GM21786 (cell line): Measurements from ENCODE around the gene DIAPH3.

Experiments
- ATAC-seq: cut with Tn5 transposase; IDR thresholded peaks from one replicate; pipeline ENCODE4 v1.9.1; 2021; ENCODE audit not compliant: unreplicated experiment

The DIAPH3 gene

DNA sequence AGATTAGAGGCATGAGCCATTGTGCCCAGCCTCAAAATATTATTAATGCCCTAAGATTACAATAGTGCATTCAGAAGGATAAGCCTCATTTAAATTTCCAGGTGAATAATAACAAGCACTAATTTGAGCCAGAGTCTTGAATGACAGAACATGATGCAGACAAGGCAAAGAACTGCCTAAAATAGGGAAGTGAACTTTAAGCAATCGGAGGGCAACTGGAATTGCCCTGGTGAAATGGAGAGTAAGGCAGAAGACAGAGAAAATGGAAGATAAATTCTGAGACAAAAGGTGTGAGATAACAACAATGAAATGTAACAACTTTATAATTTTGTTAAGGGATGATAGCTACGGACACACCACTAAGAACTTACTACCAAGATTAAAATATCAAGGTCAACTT, 199.9 kb downstream of the DIAPH3 start:
- ATAC-seq: no peak

DNA sequence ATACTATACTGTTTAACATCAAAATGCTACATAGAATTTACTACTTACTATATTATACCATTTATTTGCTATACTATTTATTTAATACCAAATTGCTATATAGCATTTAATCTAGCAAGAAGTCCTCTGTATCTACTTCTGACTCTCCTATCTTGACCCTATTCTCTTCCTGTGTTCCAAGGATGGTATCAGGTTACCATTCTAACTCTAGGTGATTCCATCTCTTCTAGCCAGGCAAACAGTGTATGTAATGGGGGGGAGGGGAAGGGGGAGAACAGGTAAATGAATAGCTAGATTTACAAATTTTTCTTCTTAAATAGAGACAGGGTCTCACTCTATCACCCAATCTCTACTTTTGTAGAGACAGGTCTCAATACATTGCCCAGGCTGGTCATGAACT, 200.3 kb downstream of the DIAPH3 start:
- no peak for ATAC-seq

DNA sequence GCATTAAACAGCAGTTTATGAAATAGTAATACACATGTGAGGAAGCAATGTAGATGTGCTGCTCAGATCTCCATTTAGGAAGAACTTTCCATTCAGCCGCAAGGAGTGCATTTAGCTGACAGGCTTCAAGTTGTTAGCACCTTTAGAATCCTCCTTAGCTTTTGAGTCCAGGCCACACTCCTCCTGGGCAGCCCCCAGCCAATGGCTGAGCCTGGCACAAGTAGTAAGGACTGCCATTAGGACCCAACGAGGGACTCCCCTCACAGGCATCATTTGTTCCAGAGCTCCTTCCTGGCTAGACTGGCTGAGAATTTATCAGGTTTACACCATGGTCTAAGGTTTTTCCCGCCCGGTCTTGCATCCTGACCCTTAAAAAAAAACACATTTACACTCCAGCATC, 201.4 kb downstream of the DIAPH3 start:
- ATAC-seq: no peak

DNA sequence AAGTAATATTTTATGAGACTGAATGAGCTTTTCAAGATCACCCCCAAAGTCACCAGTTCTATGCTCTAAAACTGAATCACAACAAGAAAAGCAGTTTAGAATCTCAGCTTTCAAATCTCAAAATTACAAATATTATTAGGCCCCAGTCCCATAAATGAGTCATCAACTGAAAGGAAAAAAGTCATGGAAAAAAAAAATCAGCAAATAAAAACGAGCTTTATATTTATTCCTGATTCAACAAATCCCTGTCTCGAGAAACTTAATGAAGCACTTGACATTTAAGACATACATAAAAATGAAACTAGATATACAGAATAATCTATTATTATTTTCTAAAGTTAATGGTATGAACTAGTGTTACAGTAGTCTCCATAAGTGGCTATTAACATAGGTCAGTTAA, 203.0 kb downstream of the DIAPH3 start:
- ATAC-seq: no peak

DNA sequence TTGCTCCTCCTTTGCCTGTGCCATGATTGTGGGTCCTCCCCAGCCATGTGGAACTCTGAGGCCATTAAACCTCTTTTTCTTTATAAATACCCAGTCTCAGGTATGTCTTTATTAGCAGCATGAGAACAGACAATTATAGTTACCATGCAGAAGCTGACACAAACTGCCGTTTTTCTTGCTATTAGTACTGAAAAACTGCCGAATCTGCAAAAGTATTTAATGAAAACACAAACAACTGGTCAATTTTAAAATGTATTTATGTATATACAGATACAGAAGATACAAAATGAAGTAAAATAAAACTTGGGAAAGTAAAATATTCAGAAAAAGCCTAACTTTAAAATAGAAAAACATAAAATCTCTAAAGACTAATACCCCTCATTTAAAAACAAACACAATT, 206.3 kb downstream of the DIAPH3 start:
- ATAC-seq: no peak

DNA sequence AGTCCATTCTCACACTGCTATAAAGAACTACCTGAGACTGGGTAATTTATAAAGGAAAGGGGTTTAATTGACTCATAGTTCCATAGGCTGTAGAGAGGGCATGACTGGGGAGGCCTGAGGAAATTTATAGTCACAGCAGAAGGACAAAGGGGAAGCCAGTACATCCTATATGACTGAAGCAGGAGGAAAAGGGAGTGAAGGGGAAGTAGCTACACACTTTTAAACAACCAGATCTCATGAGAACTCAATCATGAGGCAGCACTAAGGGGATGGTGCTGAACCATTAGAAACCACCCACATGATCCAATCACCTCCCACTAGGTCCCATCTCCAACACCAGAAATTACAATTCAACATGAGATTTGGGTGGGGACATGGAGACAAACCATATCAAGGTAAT, 209.1 kb downstream of the DIAPH3 start:
- no peak for ATAC-seq

DNA sequence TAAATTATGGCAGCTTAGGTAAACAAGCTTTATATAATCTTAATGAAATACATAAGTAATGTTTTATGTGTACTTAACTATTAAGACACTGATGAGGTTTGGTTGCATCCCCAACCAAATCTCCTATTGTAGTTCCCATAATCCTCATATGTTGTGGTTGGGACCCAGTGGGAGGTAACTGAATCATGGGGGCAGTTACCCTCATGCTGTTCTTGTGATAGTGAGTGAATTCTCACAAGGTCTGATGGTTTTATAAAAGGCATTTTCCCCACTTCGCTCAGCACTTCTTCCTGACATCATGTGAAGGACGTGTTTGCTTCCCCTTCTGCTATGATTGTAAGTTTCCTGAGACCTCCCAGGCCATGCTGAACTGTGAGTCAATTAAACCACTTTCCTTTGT, 212.7 kb downstream of the DIAPH3 start:
- no peak for ATAC-seq

DNA sequence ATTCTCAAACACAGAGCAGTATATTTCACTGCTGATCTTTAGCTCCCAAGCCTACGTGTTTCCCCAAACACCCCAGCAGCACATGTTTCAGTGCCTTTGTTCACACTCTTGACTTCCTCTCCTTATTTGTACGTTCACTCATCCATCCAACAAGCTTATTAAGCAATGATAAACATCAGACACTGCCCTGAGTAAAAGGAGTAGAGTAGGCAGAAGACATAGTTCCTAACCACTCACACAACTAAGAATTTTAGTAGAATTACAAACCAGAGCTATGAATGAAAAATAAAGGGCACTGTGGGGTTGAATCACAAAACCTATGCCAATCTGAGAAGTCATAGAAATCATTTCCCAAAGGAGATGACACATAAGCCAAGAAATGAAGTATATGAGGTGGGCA, 213.5 kb downstream of the DIAPH3 start:
- ATAC-seq: no peak

DNA sequence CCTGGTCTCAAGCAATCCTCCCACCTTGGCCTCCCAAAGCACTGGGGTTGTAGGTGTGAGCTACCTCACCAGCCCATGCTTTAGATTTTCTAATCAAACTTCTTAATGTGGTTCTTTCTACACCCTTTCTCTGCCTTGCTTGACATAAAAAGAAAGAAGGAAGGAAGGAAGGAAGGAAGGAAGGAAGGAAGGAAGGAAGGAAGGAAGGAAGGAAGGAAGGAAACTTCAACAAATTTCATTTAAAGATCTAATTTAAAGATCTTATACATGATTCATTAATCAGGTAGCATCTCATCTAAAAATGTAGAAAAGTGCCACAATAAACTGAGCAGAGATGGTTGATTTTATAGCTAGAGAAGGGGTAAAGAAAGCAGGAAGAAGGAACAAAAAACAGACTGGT, 215.0 kb downstream of the DIAPH3 start:
- ATAC-seq: no peak

DNA sequence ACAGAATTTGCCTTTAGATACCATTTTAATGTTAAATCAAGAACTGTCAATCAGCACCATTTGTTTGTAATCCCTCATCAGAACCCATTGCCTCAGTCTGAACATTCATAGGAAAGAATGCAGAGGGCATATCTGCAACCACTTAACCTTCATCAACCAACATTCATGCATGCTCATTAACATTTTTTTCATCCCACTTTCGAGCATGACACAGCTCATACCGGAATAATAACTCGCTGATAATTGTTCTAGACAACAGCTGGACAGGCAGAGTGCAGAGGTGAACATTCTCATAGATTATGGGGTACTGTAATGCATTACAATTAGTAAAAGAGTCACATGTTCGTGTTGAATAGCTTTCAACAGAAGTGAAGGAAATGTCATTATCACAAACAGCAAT, 216.8 kb downstream of the DIAPH3 start:
- ATAC-seq: no peak

DNA sequence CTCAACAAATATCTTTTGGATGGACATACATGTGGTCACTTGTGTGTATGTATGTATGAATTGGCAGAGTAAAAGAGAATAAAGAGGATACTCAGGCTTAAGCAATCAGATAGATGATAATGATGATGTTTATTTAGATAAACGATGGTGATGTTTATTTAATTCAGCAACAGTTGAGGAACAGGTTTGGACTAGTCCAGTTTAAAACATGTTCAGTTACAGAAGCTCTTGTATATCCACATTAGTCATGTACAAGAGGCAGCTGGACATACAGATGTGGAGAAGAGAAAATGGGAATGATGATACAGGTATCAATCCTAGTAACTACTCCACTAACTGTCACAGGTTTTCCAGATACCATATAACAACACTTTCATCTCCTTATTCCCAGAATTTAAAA, 232.1 kb downstream of the DIAPH3 start:
- no peak for ATAC-seq

DNA sequence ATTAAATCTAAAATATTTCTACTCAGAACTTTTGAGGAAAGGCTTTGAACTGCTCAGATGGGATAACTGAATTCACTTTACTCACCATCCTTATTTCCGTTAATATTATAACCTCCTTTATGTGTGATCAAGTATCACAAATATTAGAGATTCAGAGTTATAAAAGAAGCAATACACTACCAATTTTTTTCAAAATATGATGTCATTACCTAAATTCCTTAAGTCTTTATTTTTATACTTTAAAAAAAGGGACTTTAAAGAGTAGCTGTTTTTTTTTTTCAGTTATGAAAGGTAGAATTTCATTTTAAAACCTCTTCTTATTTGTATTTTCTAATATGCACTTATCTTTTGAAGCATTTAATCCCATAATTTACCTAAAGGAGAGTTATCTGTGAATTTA, 239.5 kb downstream of the DIAPH3 start:
- ATAC-seq: no peak

DNA sequence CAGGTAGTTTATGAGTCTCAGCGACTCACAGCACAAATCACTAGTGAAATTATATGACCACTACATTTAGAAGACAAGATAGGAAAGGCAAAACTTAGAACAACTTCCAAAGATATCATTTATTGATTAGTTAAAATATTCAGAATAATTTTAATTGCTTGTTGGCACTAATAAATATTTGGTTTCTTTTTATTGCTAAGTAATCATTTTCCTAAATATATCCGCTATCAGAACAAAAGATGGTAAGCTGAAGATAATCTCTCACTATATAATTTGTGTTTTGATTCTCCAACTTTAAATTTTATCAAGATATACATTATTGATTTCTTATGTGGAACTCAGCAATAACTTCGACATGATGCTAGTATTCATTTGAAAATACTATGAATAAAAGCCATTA, 248.5 kb downstream of the DIAPH3 start:
- no peak for ATAC-seq

DNA sequence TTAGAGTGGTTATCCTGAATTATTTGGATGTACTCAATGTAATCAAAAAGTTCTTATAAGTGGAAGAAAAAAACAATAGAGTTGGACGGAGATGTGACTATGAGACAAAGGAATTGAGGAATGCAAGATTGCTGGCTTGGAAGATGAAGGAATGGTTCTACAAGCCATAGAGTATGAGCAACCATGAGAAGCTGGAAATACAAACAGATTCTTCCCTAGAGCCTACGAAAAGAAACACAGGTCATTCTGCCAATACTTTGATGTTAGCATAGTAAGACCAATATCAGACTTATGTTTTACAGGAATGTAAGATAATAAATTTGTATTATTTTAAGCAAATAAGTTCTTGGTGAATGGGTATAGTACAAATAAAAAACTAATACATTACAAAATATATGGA, 249.2 kb downstream of the DIAPH3 start:
- ATAC-seq: no peak

DNA sequence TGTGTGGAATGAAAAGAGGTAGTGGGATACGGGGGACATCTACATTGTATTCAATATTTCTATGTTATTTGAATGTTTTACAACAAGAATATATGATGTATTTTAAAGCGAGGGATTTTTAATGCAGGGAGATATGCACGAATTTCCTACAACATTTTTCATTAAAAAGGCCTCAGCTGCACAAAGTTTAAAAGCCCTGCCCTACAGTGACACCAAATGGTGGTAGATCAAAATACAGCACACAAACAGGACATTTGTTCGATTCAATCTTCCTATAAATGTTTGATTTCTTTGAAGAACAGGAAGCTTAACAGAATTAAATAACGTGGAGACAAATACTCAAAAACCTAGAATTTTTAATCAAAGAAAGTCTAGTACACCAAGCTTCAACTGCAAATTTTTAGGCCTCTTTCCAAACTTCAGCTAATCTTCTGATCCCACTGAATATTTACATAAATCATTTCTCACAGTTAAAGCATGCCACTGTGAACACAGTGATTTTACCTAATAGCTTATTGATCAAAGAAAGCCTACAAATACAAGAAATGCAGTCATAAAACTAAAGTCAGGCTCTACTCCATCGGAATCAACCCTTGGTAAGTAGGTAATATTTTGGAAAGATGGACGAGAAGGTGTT, 257.2 kb downstream of the DIAPH3 start:
- ATAC-seq: no peak

DNA sequence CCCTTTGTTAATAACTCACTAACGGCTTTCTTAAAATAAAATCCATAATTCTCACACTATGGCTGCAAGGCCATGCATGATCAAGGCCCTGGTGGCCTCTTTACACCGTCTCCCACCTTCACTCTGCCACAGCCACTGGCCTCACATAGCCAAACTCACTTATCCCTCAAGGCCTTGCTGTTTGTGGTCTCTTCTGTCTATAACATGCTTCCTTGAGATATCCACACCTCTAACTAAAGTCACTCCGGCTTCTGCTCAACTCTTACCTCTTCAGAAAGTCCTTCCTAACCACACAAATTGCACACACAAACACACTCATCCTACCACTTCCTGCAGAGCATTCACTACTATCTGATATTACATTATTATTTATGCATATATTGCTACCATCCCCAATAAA, 262.5 kb downstream of the DIAPH3 start:
- no peak for ATAC-seq

DNA sequence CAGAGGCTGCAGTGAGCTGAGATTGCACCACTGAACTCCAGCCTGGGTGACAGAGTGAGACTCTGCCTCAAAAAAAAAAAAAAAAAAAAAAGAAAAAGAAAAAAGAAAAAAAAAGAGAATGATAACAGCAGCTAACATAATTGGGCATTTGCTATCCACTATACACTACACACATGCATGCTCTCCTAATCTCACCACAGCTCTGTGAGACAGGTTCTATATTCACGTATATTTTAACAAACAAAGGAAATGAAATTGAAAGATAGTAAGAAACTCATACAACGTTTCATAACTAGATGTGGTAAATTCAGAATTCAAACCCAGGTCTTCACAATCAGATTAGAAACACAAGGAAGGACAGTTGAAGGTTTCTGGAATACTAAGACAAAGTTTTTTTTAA, 265.7 kb downstream of the DIAPH3 start:
- no peak for ATAC-seq

DNA sequence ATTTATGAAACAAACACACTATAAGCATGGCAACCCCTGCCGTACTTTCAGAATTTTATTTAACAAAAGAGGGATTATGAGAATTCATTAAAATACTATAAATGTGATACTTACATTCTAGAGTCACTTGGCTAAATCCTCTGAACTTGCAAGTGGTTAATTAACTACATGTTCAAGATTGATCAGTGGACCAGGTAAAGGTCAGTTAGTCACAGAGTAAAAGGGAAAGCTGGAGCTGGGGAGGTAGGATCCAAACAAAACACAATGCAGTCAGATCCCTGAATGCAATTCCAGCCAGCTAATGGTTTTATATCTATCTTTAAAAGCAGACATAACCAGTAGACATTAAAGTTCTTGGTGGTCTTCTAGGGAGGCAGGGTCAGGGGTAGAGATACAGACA, 270.5 kb downstream of the DIAPH3 start:
- no peak for ATAC-seq

DNA sequence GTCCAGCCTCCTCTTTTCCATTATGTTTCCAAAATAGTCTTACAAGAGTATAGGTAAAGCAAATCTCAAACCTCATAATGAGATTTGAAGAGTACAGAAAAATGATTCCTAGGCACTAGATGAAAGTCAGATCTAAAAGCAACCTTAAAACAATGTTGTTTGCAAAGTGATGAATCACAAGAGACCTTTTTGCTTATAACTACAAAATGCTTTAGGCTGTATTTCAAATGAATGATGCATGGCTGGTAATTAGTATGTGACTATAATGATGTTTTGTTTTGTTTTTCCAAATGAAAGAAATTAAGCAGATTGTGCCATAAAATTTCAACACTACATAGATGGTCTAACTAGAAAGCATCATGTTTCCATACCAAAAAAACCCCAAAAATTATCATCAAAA, 272.7 kb downstream of the DIAPH3 start:
- ATAC-seq: no peak

DNA sequence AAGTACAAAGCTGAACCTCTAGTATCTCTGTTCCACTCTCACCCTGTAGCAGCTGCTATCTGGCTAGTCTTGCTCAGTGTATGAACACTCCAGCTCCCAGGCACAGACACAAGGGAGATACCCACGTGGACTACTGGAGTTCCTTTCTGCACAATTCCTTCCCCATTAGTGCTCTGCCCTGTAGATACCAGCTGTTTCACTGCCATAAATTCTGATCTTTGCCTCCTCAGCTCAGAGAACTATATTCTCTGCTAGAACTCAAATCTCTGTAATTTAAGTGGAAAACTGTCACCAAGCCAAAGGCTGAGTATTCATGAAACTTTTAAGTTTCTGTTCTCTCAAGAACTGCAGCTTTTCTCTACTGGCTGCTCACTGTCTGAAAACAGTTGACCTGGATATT, 273.7 kb downstream of the DIAPH3 start:
- no peak for ATAC-seq

DNA sequence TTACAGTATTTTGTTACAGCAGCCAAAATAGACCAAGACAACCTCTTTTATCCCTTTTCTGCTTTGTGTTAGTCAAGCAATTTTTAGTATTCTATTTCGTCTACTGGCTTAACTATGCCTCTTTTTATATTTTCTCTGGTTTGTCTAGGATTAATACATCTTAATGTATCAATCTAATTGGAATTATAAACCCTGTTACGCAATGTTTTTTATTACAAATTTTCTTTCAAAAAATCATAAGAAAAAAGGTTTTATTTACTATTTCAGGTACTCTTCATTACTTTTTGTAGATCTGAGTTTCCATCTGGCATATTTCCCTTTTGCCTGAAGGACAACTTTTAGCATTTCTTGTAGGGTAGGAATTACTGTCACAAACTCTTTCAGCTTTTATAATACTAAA, 275.3 kb downstream of the DIAPH3 start:
- ATAC-seq: no peak

DNA sequence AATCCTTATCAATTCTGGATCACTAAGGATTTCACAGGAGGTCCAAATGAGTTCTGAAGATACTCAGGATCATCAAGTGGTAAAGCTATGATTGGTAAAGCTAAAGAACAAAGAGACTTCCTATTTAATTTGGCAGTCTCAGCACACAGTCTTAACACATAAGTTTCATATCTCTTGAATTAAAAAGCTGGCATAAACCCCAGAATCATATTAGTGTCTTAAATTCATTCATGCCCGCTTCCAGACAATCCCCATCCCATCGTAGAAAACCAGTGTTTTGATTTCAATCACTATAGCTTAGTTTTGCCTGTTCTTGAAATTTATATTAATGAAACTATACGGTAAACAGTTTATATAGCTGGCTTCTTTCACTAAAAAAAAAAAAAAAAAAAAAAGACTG, 278.7 kb downstream of the DIAPH3 start:
- ATAC-seq: no peak

DNA sequence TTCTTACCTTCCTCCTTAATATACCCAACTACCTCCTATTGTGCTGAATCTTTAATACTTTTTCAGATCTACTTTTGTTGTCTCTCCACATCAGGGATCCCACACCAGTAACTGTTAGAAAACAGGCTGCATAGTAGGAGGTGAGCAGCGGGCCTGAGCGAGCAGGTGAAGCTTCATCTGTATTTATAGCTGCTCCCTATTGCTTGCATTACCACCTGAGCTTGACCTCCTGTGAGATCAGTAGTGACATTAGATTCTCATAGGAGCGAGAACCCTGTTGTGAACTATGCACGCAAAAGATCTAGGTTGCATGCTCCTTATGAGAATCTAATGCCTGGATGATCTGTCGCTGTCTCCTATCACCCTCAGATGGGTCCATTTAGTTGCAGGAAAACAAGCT, 279.8 kb downstream of the DIAPH3 start:
- ATAC-seq: no peak

DNA sequence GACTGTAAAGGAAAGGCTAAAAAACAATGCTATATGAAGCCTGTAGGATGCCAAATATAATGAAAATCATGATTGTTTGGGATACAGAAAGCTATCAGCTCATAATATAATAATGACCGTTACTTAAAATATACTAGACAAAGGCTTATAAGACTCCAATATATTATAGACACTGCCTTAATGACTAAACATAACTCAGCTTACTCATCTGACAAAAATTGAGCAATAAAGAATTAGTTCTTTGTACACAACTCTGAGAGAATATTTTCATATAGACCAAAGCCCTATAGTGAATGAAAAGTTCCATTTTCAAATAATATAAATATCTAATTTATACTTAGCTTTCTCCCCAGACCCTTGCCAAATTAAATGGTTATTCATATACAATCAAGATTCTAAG, 283.3 kb downstream of the DIAPH3 start:
- ATAC-seq: no peak
